ENCODE measurements around the gene ACADSB.

ACADSB gene

GRCh38 chr10:123034332-123034731 lies 25.5 kb downstream of the ACADSB start:
- Histone ChIP-seq H3K27me3 (ENCODE audit: control insufficient read depth in 5 of 5, insufficient read depth in 4 of 5, low read length in 5 of 5) (no peaks in the 10 kb centered on the region), H3K36me3 (ENCODE audit: control insufficient read depth in 5 of 5, insufficient read depth in 5 of 5, low read length in 5 of 5) (peaks cover 4 to 27% (median 18%) of the 10 kb centered on the region in 5 donors), H3K27ac (ENCODE audit: low read depth, low read length) (no peak overlapping the region), H3K4me1 (ENCODE audit: control insufficient read depth in 5 of 5, insufficient read depth in 5 of 5, low read length in 5 of 5) (no peaks in the 10 kb centered on the region), H3K9me3 (ENCODE audit: control insufficient read depth in 5 of 5, low read length in 5 of 5) (no peaks in the 10 kb centered on the region), H3K4me3 (ENCODE audit: low read depth in 1 of 5, low read length in 5 of 5) (no peak overlapping the region), H3K9ac (ENCODE audit: low read length in 5 of 5) (no peak overlapping the region)

- Histone ChIP-seq H3K36me3 (ENCODE audit: control insufficient read depth in 5 of 5, insufficient read depth in 5 of 5, low read length in 5 of 5) (peaks cover 4 to 27% (median 19%) of the 10 kb centered on the region in 5 donors), H3K27ac (ENCODE audit: low read depth, low read length) (no peak overlapping the region), H3K27me3 (ENCODE audit: control insufficient read depth in 5 of 5, insufficient read depth in 4 of 5, low read length in 5 of 5) (no peaks in the 10 kb centered on the region)
Measured at GRCh38 chr10:123035467-123036086, 26.8 kb downstream of the ACADSB start.

DNA sequence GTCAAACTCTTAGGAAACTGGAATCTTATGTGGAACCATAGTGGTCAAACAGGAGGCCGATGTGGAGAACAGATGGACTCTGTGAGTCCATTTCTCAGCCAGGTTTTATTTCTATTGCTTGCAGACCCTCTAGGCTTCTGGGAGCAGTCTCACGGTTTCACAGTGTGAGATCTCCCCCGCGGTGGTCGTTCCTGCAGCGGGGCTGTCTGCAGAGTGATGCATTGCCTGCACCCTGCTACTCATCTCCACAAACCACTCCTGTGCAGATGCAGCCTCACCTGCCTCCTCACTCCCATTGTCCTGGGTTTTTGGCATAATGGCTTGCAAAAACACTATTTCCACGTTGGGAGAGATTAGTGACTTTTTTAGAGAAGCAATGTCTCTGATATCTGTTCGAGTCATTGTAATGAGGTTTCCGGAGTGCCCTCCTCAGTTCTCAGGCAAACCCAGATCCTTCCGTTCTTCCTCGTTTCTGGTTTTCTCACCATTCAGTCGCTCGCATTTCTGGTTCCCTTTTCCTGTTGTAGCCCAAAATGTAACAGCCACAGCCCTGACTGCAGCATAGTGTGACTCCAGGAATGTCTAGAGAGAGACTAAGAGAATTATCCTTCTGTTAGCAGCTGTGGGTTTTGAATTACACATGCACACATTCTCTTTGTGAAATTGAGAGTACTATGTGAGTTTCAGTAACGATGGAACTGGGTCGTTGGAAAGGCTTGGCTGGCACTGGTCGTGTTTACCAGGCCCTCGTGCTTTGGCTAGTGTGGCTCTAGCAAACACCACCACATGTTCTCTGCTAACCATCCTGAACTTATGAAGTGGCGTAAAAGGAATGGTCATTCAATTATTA lies 30.2 kb downstream of the ACADSB start:
- H3K9me3 ChIP-seq (ENCODE audit: control insufficient read depth in 5 of 5, low read length in 5 of 5) = no peaks in the 10 kb centered on the region
- no peak overlapping the region for H3K4me3 ChIP-seq (ENCODE audit: low read depth in 1 of 5, low read length in 5 of 5)
- no peaks in the 10 kb centered on the region for H3K4me1 ChIP-seq (ENCODE audit: control insufficient read depth in 5 of 5, insufficient read depth in 5 of 5, low read length in 5 of 5)
- no peaks in the 10 kb centered on the region for H3K27me3 ChIP-seq (ENCODE audit: control insufficient read depth in 5 of 5, insufficient read depth in 4 of 5, low read length in 5 of 5)
- H3K27ac ChIP-seq (ENCODE audit: low read depth, low read length) = no peak overlapping the region
- H3K36me3 ChIP-seq (ENCODE audit: control insufficient read depth in 5 of 5, insufficient read depth in 5 of 5, low read length in 5 of 5) = peaks cover 10 to 32% (median 22%) of the 10 kb centered on the region in 5 donors
- H3K9ac ChIP-seq (ENCODE audit: low read length in 5 of 5) = no peak overlapping the region

More at GRCh38 chr10:123035467-123036086, 26.8 kb downstream of the ACADSB start:
- H3K4me1 ChIP-seq (ENCODE audit: control insufficient read depth in 5 of 5, insufficient read depth in 5 of 5, low read length in 5 of 5) = no peaks in the 10 kb centered on the region
- H3K4me3 ChIP-seq (ENCODE audit: low read depth in 1 of 5, low read length in 5 of 5) = no peak overlapping the region
- no peaks in the 10 kb centered on the region for H3K9me3 ChIP-seq (ENCODE audit: control insufficient read depth in 5 of 5, low read length in 5 of 5)
- H3K9ac ChIP-seq (ENCODE audit: low read length in 5 of 5) = no peak overlapping the region

DNA sequence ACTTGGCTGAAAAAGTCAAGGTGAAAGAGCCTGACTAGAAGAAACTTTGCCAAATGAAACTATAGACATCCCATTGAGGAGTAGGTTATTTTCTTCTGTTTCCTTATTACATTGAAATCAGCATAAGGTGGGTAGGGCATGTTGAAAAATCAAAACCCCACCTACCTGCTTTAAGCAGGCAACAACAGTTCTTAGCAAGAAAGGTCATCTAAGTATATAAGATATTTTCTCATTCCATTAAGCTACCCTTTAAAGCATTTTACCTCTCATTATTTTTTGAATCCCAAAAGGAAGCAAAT lies 30.8 kb downstream of the ACADSB start:
- Histone ChIP-seq H3K27me3 (ENCODE audit: control insufficient read depth in 5 of 5, insufficient read depth in 4 of 5, low read length in 5 of 5) (no peaks in the 10 kb centered on the region), H3K4me3 (ENCODE audit: low read depth in 1 of 5, low read length in 5 of 5) (no peak overlapping the region), H3K27ac (ENCODE audit: low read depth, low read length) (no peak overlapping the region), H3K9me3 (ENCODE audit: control insufficient read depth in 5 of 5, low read length in 5 of 5) (no peaks in the 10 kb centered on the region), H3K4me1 (ENCODE audit: control insufficient read depth in 5 of 5, insufficient read depth in 5 of 5, low read length in 5 of 5) (no peaks in the 10 kb centered on the region), H3K36me3 (ENCODE audit: control insufficient read depth in 5 of 5, insufficient read depth in 5 of 5, low read length in 5 of 5) (peaks cover 12 to 36% (median 24%) of the 10 kb centered on the region in 5 donors), H3K9ac (ENCODE audit: low read length in 5 of 5) (no peak overlapping the region)

GRCh38 chr10:123042708-123043408 lies 34.1 kb downstream of the ACADSB start:
- no peak overlapping the region for H3K9ac ChIP-seq (ENCODE audit: low read length in 5 of 5)
- no peak overlapping the region for H3K4me3 ChIP-seq (ENCODE audit: low read depth in 1 of 5, low read length in 5 of 5)
- H3K27ac ChIP-seq (ENCODE audit: low read depth, low read length) = no peak overlapping the region
- no peaks in the 10 kb centered on the region for H3K9me3 ChIP-seq (ENCODE audit: control insufficient read depth in 5 of 5, low read length in 5 of 5)
- H3K4me1 ChIP-seq (ENCODE audit: control insufficient read depth in 5 of 5, insufficient read depth in 5 of 5, low read length in 5 of 5) = no peaks in the 10 kb centered on the region
- no peaks in the 10 kb centered on the region for H3K27me3 ChIP-seq (ENCODE audit: control insufficient read depth in 5 of 5, insufficient read depth in 4 of 5, low read length in 5 of 5)
- peaks cover 11 to 30% (median 28%) of the 10 kb centered on the region in 5 donors for H3K36me3 ChIP-seq (ENCODE audit: control insufficient read depth in 5 of 5, insufficient read depth in 5 of 5, low read length in 5 of 5)

DNA sequence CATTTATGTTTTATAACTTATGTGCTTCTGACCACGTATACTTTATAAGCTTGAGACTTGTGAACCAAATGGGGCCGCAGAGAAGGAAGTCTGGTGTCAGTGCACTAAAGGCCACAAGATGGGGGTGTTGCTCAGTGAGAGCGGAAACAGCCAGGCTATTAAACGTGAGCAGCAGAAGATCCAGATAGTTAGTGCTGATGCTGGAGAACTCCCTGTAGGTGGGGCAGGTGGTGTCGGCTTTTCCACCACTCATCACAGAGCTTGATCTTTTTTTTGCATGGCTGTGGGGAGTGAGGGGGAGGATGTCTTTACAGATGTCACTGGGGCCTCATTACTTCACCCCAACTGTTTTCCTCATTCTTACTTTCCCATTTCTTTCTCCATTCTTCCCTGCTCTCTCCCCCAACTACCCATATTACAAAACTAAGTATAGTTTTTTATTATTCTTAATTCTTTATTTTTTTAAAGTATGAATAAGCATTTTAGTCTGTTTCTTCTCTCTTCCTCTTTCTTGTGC lies 34.7 kb downstream of the ACADSB start:
- Histone ChIP-seq H3K4me1 (ENCODE audit: control insufficient read depth in 5 of 5, insufficient read depth in 5 of 5, low read length in 5 of 5) (no peaks in the 10 kb centered on the region), H3K36me3 (ENCODE audit: control insufficient read depth in 5 of 5, insufficient read depth in 5 of 5, low read length in 5 of 5) (peaks cover 16 to 35% (median 27%) of the 10 kb centered on the region in 5 donors), H3K27ac (ENCODE audit: low read depth, low read length) (no peak overlapping the region), H3K27me3 (ENCODE audit: control insufficient read depth in 5 of 5, insufficient read depth in 4 of 5, low read length in 5 of 5) (no peaks in the 10 kb centered on the region), H3K9me3 (ENCODE audit: control insufficient read depth in 5 of 5, low read length in 5 of 5) (no peaks in the 10 kb centered on the region), H3K4me3 (ENCODE audit: low read depth in 1 of 5, low read length in 5 of 5) (no peak overlapping the region), H3K9ac (ENCODE audit: low read length in 5 of 5) (no peak overlapping the region)

- Histone ChIP-seq H3K9me3 (ENCODE audit: control insufficient read depth in 5 of 5, low read length in 5 of 5) (no peaks in the 10 kb centered on the region), H3K9ac (ENCODE audit: low read length in 5 of 5) (no peak overlapping the region), H3K4me3 (ENCODE audit: low read depth in 1 of 5, low read length in 5 of 5) (no peak overlapping the region), H3K36me3 (ENCODE audit: control insufficient read depth in 5 of 5, insufficient read depth in 5 of 5, low read length in 5 of 5) (peaks cover 19 to 33% (median 30%) of the 10 kb centered on the region in 5 donors), H3K4me1 (ENCODE audit: control insufficient read depth in 5 of 5, insufficient read depth in 5 of 5, low read length in 5 of 5) (no peaks in the 10 kb centered on the region), H3K27me3 (ENCODE audit: control insufficient read depth in 5 of 5, insufficient read depth in 4 of 5, low read length in 5 of 5) (no peaks in the 10 kb centered on the region), H3K27ac (ENCODE audit: low read depth, low read length) (no peak overlapping the region)
Measured at GRCh38 chr10:123044391-123044790, 35.6 kb downstream of the ACADSB start.

DNA sequence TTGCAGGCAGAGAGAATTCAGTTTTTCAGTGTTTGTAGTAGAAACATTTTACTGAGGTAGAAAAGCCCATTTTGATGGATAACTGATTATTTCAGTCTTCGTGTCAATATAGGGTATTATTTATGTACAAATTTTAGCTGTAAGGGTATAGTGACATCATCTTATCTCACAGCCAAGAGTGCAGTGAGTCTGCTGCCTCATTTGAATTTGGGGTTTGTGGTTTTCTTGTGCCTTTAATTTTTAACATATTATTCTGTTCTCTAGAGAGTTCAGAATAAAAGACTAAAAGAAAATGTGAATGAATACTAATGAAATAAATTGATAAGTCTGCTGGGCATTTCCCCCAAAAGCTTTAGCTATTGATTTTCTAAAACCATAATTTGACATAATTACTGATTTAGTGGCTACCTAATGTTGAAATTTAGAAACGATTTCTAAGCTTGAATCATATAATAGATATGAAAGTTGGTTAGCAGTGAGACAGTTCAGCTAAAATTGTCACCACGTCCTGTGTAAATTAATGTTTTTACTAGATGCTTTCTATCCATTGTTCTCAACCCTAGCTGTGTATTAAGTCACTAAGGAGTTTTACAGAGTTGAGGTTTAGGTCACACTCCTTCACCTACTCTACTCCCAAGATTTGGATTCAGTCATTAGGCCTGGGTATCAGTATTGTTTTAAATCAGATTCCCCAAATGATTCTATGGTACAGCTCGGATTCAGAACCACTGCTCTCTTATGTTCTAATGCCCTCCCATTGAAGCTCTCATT lies 37.3 kb downstream of the ACADSB start:
- no peak overlapping the region for H3K9ac ChIP-seq (ENCODE audit: low read length in 5 of 5)
- H3K36me3 ChIP-seq (ENCODE audit: control insufficient read depth in 5 of 5, insufficient read depth in 5 of 5, low read length in 5 of 5) = peaks cover 19 to 39% (median 36%) of the 10 kb centered on the region in 5 donors
- no peaks in the 10 kb centered on the region for H3K9me3 ChIP-seq (ENCODE audit: control insufficient read depth in 5 of 5, low read length in 5 of 5)

DNA sequence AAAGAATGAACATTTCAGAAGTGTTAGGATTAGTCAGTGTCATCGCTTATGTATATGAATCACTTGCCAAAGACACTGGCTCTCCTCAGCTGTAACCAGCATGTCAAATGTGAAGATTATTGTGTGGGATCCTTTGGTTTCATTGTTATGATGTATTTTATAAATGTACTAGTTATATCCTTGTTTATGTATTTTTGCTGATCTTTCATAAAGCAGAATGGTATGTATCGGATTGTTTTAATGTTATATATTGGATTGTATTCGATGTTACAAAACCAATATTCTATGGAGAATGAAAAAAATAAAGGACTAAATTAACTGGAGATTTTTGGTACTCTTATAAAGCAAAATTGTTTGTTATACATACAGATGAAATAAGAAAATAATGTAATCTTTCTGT lies 49.2 kb downstream of the ACADSB start:
- Histone ChIP-seq H3K36me3 (ENCODE audit: control insufficient read depth in 5 of 5, insufficient read depth in 5 of 5, low read length in 5 of 5) (peaks cover 8 to 10% (median 9%) of the 10 kb centered on the region in 5 donors), H3K4me1 (ENCODE audit: control insufficient read depth in 5 of 5, insufficient read depth in 5 of 5, low read length in 5 of 5) (no peaks in the 10 kb centered on the region), H3K9ac (ENCODE audit: low read length in 5 of 5) (no peak overlapping the region), H3K27me3 (ENCODE audit: control insufficient read depth in 5 of 5, insufficient read depth in 4 of 5, low read length in 5 of 5) (no peaks in the 10 kb centered on the region), H3K27ac (ENCODE audit: low read depth, low read length) (no peak overlapping the region), H3K4me3 (ENCODE audit: low read depth in 1 of 5, low read length in 5 of 5) (no peak overlapping the region), H3K9me3 (ENCODE audit: control insufficient read depth in 5 of 5, low read length in 5 of 5) (no peaks in the 10 kb centered on the region)

More for the DNA sequence above, 37.3 kb downstream of the ACADSB start:
- Histone ChIP-seq H3K27me3 (ENCODE audit: control insufficient read depth in 5 of 5, insufficient read depth in 4 of 5, low read length in 5 of 5) (no peaks in the 10 kb centered on the region), H3K4me1 (ENCODE audit: control insufficient read depth in 5 of 5, insufficient read depth in 5 of 5, low read length in 5 of 5) (no peaks in the 10 kb centered on the region), H3K27ac (ENCODE audit: low read depth, low read length) (no peak overlapping the region), H3K4me3 (ENCODE audit: low read depth in 1 of 5, low read length in 5 of 5) (no peak overlapping the region)
